Adrenal gland (tissue), 12 donors: Measurements from ENCODE around the gene HOXB2. TPM values are rescaled to one million over a fixed set of nuclear protein-coding genes. Genes with fewer than 3 reads are reported as not detected.

Source experiments
- DNase-seq, 7 donors: peaks; one replicate each; pipeline ENCODE4 v3.0.0-alpha.2; 2019 to 2020
- H3K27ac ChIP-seq, 5 donors: fragments of 200-600 bp; sonication (generic) in 4 of 5; 1 replicate in 3 of 5; 2 replicates in 2 of 5; pipeline versions ENCODE4 v1.5.1 to v1.8.0; 2016 to 2020; ENCODE audit warnings: mild to moderate bottlenecking in 1 of 5
- H3K27me3 ChIP-seq: fragments of 200-600 bp; 2 replicates; pipeline ENCODE4 v1.8.0; 2021
- H3K36me3 ChIP-seq, 2 donors: fragments of 200-600 bp; replicated peaks in 1 of 2; 1 replicate in 1 of 2; 2 replicates in 1 of 2; pipeline versions ENCODE4 v1.5.1 to v1.8.0; 2018 to 2022
- H3K4me1 ChIP-seq, 2 donors: fragments of 200-600 bp; replicated peaks in 1 of 2; 1 replicate in 1 of 2; 2 replicates in 1 of 2; pipeline versions ENCODE4 v1.5.1 to v1.8.0; 2018 to 2021
- H3K4me3 ChIP-seq, 4 donors: fragments of 200-600 bp; sonication (generic) in 3 of 4; one replicate each; pipeline ENCODE4 v1.5.1; 2016 to 2018
- H3K9me3 ChIP-seq, 3 donors: fragments of 200-600 bp; sonication (generic) in 1 of 3; replicated peaks in 1 of 3; 1 replicate in 2 of 3; 2 replicates in 1 of 3; pipeline versions ENCODE4 v1.5.1 to v1.8.0; 2016 to 2021
- POLR2A ChIP-seq, 2 donors: fragments of 450-650 bp; IDR thresholded peaks; one replicate each; pipeline ENCODE4 v1.6.1; 2017; ENCODE audit warnings: antibody characterized with exemption in 2 of 2, mild to moderate bottlenecking in 2 of 2, moderate library complexity in 1 of 2
- WGBS, 4 donors: extraction: QIAGEN DNeasy Blood & Tissue Kit in 2 of 4; methylation state at CpG; one replicate each; pipeline versions ENCODE4 v1.1.5 to v1.1.7; 2013 to 2017; 5-methylcytosine and 5-hydroxymethylcytosine counted together
- intact Hi-C, 2 donors: fragments of 100-400 bp; cut with DNase I; formaldehyde crosslinking; loops; one replicate each; pipeline versions ENCODE4 v1.14.1 to v1.15.0; 2022 to 2023
- polyA plus RNA-seq, 3 donors: library from polyadenylated mRNA; stranded (reverse); fragments of 200-250 nt in 2 of 3; fragments of 350-450 nt in 1 of 3; fragmentation: Illumina TruSeq in 1 of 3; extraction: RNeasy Lipid Tissue Mini Kit (QIAGEN cat#74804) in 1 of 3; gene quantifications; one replicate each; pipeline ENCODE4 v1.2.3, GENCODE V29; 2013 to 2014
- total RNA-seq, 9 donors: library from RNA; depleted of rRNA in 4 of 9; stranded (reverse); fragments of >200 nt in 4 of 9; fragments of 120-200 nt in 1 of 9; fragmentation: NEBNext Ultra II Directional in 1 of 9; extraction: Animal tissue kit (Norgen Biotek cat#: 25700) in 1 of 9; gene quantifications; one replicate each; pipeline versions ENCODE4 v1.1.0 to v1.2.4, GENCODE V29; 2013 to 2023
- TF ChIP-seq, protein P1 (sequence below), 6 experiments: fragments of 450-650 bp in 4 of 6; fragments of 200-600 bp in 2 of 6; sonication (generic) in 1 of 6; IDR thresholded peaks; 1 replicate in 5 of 6; 2 replicates in 1 of 6; pipeline versions ENCODE4 v1.5.1 to v1.8.0; 2016 to 2021; ENCODE audit warnings: antibody characterized with exemption in 6 of 6, mild to moderate bottlenecking in 2 of 6, moderate library complexity in 1 of 6
- donor health status: healthy with polysubstance abuse.
- donor health status: Bipolar disorder and iron deficiency.
- donor health status: DM: yes; HTN: yes; CAD: no.
- donor health status: DM: no; HTN: no; CAD: no.
- donor health status: DM: no; HTN: no; CAD: no.
- donor health status: DM: yes; HTN: yes; CAD: no.

Gene HOXB2
- total and polyA plus RNA-seq, 12 donors: 6.3 to 73.6 (median 27.5) TPM

DNA sequence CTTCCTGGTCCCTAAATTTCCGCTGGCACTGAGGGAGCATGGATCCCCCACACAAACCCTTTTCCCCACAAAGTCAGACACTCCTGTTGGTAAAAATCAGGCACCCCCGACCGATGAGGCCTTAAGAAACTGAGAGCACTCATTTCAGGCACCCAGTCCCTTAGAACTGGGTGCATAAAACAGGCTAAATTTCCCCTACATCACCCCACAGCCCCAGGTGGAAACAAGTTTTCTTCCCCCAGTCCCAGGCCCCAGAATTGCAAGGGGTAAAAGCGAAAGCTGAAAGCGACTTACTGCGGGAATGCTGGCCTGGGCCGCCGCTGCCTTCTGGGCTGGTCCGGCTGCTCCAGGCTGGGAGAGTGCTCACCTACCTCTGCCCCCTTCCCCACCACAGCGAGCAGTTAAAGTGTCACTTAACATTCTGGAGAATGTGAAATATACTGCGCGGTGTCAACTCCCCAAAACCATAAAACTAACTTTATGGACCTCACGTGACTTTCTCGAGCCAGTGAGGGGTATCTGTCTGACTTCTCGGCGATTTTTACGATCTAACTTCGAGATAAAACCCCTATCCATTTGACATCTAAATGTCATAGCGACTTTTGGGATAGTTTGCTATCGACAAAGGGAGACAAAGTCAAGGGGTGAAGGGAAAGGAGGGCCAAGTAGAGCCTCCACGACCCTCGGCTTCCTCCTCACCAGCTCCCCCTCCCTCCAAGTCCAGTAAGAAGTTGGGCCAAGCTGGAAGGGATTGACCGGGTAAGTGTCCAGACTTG is 45.1 kb upstream of the HOXB2 start, which contains the start of gene HOXB3:
HOXB3 (minus strand) TSS at position 411 of the 776 bp plus-strand sequence. CDS start 37,767 bp downstream, outside the sequence.
- Histone ChIP-seq H3K4me3 (no peak within 1 kb of the TSS), H3K27ac (peak within 1 kb of the TSS in 2 of 5 donors; percentile 37 to 52), H3K27me3 (no peaks in the 10 kb centered on the region), H3K36me3 (peaks cover 0 to under 1% of the 10 kb centered on the region in 2 donors), H3K4me1 (peaks cover 0 to 42% of the 10 kb centered on the region in 2 donors), H3K9me3 (no peaks in the 10 kb centered on the region)
- intact Hi-C loops: loop anchor here in 1 of 2 donors (10.0 kb wide), 1 partner anchor 245 kb away; no protein-coding TSS in a partner anchor
- TF ChIP-seq POLR2A (IDR thresholded peaks at IDR 0.05): no peak
- 70 to 79% (median 77%) methylated on average over 18 to 23 of the region's 23 CpGs for WGBS, 4 donors
- DNase-seq: no peak

DNA sequence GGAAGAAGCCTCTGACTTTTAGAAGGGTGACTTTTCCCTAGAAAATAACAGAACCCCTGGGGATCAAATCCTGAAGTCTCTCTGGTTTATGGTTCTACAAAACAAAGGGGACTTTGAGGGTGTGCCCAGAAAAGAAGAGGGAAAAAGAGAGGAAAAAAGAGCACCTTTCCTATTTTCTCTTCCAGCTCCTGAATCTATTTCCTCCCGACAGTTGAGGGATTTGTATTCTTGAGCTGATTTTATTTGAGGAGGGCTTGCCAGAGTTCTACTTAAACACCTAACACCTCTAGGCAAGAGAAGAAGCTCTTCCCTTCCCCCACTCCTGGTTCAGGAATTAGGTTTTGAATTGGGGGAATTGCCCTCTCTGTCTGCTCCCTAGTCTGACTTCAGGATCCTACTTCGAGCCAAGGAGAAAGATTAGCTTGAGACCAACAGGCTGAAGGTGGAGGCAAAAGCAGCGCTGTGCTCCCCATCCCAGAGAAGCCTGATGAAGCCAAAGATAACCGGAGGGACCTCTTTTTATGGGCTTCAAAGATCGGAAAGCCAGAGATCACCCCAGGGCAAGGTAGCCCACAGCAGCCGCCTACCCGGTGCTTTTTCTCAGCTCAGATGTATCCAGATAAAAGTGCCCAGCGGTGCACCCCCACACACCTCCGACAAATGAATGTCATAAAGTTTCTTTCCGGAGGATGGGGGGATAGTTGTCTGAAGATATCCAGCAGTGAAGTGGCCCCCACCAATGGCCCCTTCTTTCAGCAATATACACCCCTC is 44.3 kb upstream of the HOXB2 start:
- H3K9me3 ChIP-seq: no peaks in the 10 kb centered on the region
- intact Hi-C loops: no loop called here
- no peak overlapping the region for H3K4me3 ChIP-seq
- no peaks in the 10 kb centered on the region for H3K36me3 ChIP-seq
- 53 to 78% (median 67%) methylated on average over 6 to 10 of the region's 10 CpGs for WGBS, 4 donors
- peak overlapping the region in 2 of 5 donors; percentile 17 to 37 for H3K27ac ChIP-seq
- TF ChIP-seq POLR2A (IDR thresholded peaks at IDR 0.05): no peak
- no peak for DNase-seq
- no peaks in the 10 kb centered on the region for H3K27me3 ChIP-seq
- peaks cover 0 to 45% of the 10 kb centered on the region in 2 donors for H3K4me1 ChIP-seq

DNA sequence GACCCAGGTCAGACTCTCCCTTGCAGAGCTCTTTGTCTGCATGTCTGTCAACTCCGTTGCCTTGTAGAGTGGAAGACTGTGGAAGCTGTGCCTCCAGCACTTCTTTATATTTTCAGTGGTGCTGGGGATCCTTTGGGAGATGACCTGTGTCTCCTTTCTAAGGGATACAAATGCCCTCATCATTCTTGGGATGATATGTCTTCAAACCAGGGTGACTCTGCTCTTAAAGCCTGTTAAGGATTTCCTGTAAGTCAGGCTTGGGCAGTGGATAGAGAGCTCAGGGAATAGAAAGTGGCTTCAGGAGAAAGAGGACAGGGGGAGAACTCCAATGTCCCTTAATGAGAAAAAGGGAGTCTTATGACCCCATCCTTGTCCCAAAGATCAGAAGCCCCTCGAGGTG is 43.6 kb upstream of the HOXB2 start:
- DNase-seq: no peak
- Histone ChIP-seq H3K9me3 (no peaks in the 10 kb centered on the region), H3K27me3 (no peaks in the 10 kb centered on the region), H3K36me3 (no peaks in the 10 kb centered on the region), H3K4me3 (no peak overlapping the region), H3K4me1 (peaks cover 0 to 49% of the 10 kb centered on the region in 2 donors), H3K27ac (peak overlapping the region in 2 of 5 donors; percentile 65 to 89)
- TF ChIP-seq POLR2A (IDR thresholded peaks at IDR 0.05): no peak
- TF ChIP-seq, protein P1, sequence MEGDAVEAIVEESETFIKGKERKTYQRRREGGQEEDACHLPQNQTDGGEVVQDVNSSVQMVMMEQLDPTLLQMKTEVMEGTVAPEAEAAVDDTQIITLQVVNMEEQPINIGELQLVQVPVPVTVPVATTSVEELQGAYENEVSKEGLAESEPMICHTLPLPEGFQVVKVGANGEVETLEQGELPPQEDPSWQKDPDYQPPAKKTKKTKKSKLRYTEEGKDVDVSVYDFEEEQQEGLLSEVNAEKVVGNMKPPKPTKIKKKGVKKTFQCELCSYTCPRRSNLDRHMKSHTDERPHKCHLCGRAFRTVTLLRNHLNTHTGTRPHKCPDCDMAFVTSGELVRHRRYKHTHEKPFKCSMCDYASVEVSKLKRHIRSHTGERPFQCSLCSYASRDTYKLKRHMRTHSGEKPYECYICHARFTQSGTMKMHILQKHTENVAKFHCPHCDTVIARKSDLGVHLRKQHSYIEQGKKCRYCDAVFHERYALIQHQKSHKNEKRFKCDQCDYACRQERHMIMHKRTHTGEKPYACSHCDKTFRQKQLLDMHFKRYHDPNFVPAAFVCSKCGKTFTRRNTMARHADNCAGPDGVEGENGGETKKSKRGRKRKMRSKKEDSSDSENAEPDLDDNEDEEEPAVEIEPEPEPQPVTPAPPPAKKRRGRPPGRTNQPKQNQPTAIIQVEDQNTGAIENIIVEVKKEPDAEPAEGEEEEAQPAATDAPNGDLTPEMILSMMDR (IDR thresholded peaks at IDR 0.05): no peak
- intact Hi-C loops: no loop called here
- 27 to 59% (median 56%) methylated on average over 2 of the region's 2 CpGs for WGBS, 4 donors

DNA sequence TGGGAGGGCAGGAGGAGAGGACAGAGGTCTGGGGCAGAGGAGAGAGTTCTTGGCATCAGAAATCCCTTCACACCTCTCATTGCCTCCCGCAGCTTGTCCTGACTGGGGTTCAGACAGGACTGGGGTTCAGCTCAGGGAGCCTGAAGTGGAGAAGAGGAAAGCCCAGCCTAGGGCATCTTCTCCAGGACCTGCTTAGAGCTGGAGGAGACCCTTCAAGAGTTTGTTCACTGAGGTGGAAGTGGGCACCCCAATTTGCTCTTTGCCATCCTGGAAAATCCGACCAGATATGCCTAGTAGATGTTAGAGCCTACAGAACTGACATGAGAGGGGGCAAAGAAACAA is 43.1 kb upstream of the HOXB2 start:
- H3K4me1 ChIP-seq: peaks cover 0 to 48% of the 10 kb centered on the region in 2 donors
- WGBS, 4 donors: 68 to 90% (median 75%) methylated on average over 2 of the region's 2 CpGs
- no peaks in the 10 kb centered on the region for H3K27me3 ChIP-seq
- peak overlapping the region in 2 of 5 donors; percentile 65 to 89 for H3K27ac ChIP-seq
- intact Hi-C loops: no loop called here
- no peaks in the 10 kb centered on the region for H3K36me3 ChIP-seq
- TF ChIP-seq POLR2A (IDR thresholded peaks at IDR 0.05): no peak
- TF ChIP-seq, protein P1 (IDR thresholded peaks at IDR 0.05): no peak
- no peak overlapping the region for H3K4me3 ChIP-seq
- DNase-seq: no peak
- H3K9me3 ChIP-seq: no peaks in the 10 kb centered on the region
